GM18951 (cell line): ENCODE results near the gene UBE3B.

Source experiments
- POLR2A ChIP-seq: IDR thresholded peaks from 4 replicates; pipeline ENCODE4 v1.6.1; 2011; ENCODE audit warnings: mild to moderate bottlenecking; ENCODE audit not compliant: insufficient read length, insufficient read depth; ENCODE audit errors: extremely low read depth
- in situ Hi-C: fragments of 300-500 bp; cut with MboI; formaldehyde crosslinking; loops from one replicate; pipeline ENCODE4 v1.12.0; 2022; ENCODE audit warnings: low sequenced_read_pairs, mixed read lengths, inconsistent platforms; ENCODE audit not compliant: unreplicated experiment

Gene UBE3B

GRCh38 chr12:109582636-109583035 lies 105.2 kb downstream of the UBE3B start:
- in situ Hi-C loops = no loop called here
- no peak for TF ChIP-seq POLR2A

- in situ Hi-C loops = no loop called here
These were observed 106.3 kb downstream of the UBE3B start for GRCh38 chr12:109583733-109584132.

More at GRCh38 chr12:109583733-109584132, 106.3 kb downstream of the UBE3B start:
- no peak for TF ChIP-seq POLR2A
